GM12874 (cell line): ENCODE results near the gene GNAT2.

Source experiments
- TF ChIP-seq, protein P1 (sequence below): IDR thresholded peaks from 2 replicates; pipeline ENCODE4 v1.5.1; 2011; ENCODE audit warnings: low read depth, mild to moderate bottlenecking, control low read depth, low read length, moderate library complexity; ENCODE audit not compliant: insufficient read depth

GNAT2 gene

DNA sequence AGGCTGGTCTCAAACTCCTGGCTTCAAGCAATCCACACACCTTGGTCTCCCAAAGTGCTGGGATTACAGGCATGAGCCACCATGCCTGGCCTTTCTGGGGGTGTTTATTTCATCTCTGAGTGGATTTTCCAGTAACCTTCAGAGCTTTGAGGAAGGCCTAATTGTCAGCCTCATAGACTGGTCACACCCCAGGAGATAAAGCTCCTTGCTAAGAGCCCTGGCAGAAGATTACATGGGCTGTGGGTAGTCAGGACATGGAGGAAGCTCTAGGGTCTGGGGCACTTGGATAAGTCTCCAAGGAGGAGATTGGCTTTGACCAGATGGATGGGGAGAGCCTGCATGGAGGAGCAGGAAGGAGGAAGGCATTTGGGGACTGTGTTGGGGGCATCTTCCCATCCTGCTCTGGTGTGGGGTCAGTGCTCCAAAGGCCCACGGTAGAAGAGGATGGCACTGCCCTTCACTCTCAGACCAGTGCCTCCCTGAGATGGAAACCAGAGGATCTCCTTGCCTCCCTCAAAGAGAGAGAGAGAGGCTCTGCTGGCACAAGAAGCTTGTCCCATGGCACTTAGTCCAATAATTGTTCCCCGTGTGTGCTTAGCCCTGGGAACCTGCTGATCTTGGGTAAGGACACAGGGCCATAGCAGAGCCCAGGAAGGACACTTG is 21.8 kb upstream of the GNAT2 start:
- TF ChIP-seq, protein P1, sequence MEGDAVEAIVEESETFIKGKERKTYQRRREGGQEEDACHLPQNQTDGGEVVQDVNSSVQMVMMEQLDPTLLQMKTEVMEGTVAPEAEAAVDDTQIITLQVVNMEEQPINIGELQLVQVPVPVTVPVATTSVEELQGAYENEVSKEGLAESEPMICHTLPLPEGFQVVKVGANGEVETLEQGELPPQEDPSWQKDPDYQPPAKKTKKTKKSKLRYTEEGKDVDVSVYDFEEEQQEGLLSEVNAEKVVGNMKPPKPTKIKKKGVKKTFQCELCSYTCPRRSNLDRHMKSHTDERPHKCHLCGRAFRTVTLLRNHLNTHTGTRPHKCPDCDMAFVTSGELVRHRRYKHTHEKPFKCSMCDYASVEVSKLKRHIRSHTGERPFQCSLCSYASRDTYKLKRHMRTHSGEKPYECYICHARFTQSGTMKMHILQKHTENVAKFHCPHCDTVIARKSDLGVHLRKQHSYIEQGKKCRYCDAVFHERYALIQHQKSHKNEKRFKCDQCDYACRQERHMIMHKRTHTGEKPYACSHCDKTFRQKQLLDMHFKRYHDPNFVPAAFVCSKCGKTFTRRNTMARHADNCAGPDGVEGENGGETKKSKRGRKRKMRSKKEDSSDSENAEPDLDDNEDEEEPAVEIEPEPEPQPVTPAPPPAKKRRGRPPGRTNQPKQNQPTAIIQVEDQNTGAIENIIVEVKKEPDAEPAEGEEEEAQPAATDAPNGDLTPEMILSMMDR = no peak

DNA sequence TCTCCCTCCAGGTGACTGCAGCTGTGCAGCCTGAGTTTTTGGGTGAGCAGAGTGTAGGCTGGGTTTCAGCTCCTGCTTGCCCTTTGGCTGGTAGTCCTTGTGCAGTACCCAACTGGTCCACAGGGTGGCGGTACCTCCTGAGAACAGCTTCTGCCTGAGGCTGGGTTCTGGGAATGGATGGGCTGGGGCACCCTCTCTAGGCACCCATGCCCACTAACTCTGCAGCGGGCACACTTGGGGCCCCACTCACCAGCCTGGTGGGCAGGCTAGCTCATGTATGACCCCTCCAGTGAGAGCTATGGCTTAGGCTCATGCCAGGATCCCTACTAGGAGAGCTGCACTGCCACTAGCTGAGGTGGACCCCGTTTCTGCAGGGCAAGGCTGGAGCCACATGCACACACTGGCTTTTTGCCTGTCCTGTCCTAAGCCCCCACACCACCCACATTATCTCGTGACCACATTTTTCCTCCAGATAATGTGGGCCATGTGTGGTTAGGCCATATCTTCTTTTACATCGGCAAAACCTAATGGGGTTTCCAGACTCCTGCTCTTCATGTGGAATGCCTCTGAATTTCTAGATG is 21.0 kb upstream of the GNAT2 start:
- TF ChIP-seq, protein P1 = peak; percentile 96

DNA sequence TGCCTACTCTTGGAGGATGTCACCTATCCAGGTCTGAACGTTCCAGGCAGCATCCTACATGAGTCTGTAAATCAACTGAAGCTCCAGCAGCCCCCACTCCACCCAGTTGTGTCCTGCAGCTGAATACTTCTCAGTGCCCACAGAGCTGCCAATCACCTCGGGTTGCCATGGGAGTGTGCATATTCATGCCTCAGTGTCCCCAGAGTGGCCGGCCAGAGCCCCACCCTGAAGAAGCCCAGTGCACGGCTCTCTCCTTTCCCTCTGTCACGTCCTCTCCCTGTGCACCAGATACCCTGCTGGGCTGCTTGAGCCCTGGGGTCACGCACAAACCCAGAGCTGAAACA is 20.4 kb upstream of the GNAT2 start:
- TF ChIP-seq, protein P1 = no peak

DNA sequence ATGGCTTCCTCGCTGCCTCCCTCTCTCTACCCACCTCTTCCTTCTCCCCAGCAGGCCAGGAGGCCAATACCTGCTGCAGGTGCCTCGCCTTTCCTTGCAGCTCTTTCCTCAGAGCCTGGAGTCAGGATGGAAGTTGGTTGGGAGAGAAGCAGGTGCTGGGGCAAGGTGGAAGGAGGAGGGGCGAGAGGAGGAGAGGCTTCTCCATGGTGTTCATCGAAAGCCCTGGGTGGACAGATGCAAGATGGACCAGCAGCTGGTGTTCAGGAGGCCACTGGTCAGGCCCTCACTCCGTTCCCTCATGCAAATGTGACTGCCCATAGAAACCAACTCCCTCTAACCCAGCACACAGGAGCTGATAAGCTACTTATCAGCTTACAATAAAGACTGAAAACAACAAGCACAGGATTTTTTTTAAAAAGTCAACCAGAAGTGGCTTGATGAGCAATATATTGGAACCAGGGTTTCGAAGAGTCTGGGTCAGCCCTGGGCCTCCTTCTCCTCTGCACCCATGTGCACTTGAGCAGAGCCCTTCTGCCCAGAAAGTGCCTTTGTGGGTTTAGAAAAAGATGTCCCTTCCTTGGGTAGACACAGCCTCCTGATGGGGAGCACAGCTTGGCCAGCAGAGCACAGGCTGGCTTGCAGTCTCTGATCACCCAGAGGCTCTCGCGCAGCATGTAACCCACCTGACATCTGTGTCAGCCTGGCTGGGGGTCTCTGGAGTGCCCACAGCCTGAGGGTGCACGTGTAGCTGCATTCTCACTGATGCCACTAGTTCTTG is 19.8 kb upstream of the GNAT2 start:
- TF ChIP-seq, protein P1 = no peak

DNA sequence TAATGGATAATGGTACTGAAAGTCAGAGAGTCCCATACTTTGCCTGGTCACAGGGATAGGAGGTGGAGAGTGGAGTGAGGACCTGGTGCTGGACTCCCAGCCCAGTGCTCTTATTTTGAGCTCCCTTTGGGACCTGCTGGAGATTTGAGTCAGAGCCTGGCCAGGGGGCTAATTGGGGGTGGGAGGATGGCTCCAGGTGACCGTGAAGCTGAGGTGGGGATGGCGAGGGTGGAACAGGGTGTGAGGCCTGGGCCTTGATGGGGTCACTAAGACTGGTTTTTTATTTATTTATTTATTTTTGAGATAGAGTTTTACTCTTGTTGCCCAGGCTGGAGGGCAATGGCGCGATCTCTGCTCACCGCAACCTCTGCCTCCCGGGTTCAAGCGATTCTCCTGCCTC is 18.0 kb upstream of the GNAT2 start:
- TF ChIP-seq, protein P1 = no peak

DNA sequence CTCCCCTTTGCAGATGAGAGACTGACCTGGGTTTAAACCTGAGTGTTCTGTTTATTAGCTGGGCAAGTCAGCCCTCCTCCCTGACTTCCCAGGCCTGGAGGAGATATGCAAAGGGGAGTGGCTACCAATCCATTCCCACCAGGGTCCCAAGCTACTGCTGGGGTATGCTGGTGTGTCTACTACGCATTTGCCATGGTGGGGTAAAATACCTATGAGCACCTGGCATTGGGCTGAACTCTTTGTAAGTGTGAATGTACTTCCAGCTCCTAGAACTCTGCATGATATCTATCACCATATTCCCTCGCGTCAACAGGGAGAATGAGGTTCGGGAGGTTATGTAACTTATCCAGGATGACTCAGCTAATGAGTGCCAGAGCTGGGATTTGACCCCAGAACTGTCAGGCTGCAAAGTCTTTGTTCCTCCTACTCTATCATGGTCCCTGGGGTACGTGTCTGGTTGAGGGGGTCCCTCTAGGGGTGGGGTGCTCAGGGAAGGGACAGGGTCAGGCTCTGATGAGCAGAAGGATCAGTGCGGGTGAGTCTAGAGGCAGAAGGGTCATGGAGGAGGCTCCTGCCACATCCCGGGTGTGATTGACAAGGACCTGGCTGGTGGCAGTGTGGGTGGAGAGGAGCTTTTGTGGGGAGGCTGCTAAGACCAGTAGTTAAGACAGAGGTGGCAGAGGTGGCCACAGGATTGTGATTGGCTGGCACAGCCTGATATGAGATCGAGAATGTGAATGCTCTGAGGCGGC is 17.0 kb upstream of the GNAT2 start:
- TF ChIP-seq, protein P1 = no peak

DNA sequence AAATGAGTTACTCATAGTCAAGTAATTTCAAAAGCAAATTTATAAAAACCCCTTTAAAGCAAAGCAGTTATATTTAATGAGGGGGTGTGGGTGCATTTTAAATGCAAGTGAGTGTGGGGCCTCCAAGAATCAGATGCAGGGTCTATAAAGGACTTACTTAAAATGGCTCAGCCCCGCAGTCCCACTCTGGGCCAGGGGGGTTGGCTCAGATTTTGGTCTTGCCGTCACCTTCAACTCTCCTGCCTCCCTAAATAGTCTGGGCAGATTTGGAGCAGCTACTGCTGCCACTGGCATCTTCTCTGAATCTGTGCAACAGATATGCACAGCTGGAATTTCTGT is 16.4 kb upstream of the GNAT2 start:
- TF ChIP-seq, protein P1 = no peak
